Stimulated activated CD8-positive, alpha-beta memory T cell treated with anti-CD3 and anti-CD28 coated beads, Interleukin-7, amount 100 ng/mL, for 24 hours (primary cell): Measurements from ENCODE around the gene PRICKLE3.

Experiments
- DNase-seq: peaks from one replicate; pipeline ENCODE4 v3.0.0-alpha.2; 2020; ENCODE audit warnings: low read depth

PRICKLE3 gene

DNA sequence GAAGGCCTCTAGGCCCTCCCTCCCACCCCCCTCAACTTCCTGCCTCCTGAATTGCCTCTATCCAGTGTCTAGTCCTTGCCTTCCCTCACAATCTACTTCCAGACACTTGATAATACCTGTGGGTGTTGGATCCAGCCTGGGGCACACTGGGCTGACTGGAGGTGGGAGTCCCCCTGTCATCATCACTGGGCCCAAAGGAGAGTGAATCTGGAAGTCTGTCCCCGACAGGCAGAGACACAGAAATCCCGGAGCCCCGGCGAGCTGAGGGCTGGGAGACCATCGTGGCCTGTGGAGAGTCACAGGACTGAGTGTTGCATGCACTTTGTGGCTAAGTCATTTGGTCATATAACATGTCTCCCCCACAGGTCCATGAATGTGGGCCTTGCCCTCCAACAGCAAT is 22.2 kb upstream of the PRICKLE3 start:
- no peak for DNase-seq

DNA sequence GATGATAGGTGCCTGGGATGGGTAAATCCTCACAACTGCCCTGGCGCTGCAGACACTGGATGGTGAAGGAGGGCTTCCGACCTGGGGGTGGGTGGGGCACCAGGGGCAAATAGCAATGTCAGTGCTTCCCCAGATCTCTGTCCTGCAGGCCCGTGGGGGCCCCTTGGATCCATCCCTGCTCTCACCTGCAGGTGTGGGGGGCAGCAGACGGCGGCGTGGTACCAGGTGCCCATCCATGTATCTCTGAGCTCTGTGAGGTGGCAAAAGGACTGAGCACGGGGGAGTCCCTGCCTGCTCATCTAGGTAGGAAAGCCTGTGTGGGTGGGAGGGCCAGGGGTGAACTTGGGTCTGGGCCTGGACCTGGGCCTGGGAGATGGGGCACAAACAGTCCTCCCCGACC is 20.4 kb upstream of the PRICKLE3 start:
- no peak for DNase-seq

DNA sequence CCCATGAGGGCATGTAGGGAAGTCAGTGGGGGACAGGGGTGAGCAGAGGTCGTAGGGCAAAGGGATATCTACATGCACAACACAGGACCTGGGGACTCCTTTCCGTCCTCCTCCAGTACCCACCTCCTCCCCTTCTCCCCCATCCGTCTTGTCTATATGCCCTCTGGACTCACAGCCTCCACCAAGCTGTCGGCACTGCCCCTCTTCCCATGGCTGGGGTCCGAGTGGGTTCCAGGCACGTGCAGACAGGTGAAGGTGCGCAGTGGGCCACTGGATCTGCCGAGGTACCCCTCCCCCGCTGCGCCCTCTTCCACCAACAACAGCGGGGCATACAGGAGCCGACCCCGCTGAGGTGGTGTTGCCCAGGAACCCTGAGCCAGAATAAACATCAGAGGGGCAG is 19.3 kb upstream of the PRICKLE3 start:
- no peak for DNase-seq

DNA sequence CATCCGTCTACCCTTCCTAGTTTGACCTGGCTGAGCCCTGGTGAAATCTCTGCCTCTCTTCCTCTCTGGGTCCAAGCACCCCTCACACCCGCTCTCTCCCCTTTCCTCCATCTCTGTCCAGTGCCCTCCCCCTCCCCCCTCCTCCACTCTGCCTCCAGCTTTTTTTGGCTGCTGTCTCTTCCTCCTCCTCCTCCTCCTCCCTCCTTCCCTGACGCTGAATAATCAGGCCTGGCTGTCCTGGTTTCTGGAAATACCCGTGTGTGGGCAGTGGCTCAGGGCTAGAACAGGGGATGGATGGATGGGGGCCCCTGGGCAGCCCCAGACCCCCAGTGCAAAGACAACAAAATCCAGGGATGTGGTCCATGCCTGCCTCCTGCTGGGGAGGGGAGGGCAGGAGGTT is 18.5 kb upstream of the PRICKLE3 start:
- DNase-seq = no peak

DNA sequence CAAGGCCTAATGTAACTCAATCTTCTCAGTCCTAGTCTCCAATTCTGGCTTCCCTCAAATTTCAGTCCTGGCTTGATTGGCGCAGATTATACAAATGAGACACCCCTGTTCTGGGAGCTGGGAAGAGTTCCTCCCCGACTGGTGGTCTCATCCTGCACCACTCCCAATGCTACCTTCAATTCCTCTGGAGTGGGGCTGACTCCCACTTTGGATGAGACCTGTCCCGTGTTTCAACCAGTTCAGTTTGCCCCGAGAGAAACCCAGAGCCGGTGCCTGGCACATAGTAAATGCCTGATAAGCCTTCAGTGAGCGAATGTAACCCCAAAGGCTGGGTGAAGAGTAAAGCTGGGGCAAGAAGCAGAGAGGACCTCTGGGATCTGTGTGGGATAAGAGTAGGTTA is 17.8 kb upstream of the PRICKLE3 start:
- no peak for DNase-seq

DNA sequence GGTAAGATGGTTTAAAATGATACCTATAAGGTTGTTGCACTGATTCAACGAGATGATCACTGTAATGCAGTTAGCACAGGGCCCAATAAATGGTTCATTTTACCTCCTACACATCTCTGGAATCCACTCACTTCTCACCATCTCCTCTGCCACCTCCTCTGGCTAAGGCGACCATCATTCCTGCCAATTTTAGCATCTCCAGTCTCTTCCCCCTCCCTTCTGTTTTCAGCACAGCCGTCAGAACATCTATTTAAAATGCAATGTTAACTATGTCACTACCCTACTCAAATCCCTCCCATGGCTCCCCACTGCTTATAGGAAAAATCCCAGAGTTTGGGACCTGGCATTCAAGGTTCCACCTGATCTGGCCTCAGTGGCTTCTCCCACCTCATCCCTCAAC is 17.4 kb upstream of the PRICKLE3 start:
- DNase-seq = no peak

DNA sequence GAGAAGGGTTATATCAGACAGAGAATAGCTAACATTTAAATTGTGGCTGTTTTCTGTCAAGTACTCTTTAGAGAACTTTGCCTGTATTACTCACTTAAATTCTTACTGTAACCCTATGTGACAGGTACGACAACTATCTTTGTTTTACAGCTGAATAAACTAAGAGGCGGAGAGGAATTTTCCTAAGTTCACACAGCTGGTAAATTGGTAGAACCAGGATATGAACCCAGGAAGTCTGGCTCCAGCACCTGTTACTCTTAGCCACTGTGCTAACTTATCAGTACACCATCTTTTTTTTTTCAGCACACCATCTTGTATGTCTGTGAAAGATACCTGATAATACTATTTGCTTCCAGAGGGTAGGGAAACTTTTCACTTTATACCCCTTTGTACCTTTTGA is 15.8 kb upstream of the PRICKLE3 start:
- DNase-seq = no peak

DNA sequence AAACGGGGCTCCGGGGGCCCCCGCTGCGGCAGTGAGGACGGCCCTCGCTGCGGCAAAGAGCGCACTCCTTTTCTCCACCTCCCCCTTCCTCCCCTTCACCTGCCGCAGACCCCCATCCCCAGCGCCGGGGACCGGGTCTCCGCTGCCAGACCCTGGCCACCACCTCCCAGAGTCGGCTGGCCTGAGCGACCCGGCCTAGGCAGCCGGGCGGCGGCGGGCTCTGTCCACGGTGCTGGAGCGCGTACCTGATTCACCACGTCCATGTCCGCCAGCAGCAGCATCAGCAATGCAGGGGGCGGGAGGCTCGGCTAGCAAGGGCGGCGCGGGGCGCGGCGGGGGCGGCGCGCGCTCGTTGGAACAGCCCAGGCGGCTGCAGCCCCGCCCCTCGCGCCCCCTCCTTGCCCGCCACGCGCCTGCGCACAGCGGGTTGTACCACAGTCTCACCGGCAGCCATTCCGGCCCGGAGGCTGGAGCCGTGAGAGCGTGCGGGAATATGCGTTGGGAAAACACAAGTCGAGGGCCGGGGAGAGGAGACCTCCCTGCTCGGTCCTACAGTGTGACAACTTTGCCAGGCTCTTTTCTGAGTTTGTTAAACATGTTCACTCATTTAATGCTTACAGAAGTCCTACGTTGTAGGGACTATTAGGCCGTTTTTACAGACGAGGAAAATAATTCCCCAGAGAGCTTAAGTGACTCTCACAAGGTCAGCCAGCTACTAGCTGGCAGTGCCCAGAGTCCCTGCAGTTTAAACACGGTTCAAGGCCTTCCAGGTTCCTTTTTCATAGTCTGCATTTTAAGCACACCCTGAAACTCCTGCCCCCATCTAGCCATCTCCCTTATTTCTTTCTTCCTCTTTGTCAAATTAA is 14.0 kb upstream of the PRICKLE3 start, which contains the start of gene SYP:
SYP (minus strand) TSS at position 288 of the 866 bp plus-strand sequence; CDS start at position 281, 7 bp downstream.
- DNase-seq = peak; percentile 61

DNA sequence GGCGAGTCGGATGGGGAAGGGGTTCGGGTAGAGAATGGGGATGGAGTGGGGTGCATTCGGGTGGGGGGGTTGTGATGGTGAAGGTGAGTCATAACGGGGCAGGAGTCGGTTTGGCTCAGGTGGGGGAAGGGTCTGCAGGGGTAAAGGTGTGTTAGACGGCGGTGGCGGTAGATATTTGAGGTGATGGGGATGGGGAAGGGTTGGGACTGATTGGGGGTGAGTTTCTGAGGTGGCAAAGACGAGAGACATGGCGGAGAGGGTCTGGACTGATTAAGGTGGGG is 13.1 kb upstream of the PRICKLE3 start:
- no peak for DNase-seq

DNA sequence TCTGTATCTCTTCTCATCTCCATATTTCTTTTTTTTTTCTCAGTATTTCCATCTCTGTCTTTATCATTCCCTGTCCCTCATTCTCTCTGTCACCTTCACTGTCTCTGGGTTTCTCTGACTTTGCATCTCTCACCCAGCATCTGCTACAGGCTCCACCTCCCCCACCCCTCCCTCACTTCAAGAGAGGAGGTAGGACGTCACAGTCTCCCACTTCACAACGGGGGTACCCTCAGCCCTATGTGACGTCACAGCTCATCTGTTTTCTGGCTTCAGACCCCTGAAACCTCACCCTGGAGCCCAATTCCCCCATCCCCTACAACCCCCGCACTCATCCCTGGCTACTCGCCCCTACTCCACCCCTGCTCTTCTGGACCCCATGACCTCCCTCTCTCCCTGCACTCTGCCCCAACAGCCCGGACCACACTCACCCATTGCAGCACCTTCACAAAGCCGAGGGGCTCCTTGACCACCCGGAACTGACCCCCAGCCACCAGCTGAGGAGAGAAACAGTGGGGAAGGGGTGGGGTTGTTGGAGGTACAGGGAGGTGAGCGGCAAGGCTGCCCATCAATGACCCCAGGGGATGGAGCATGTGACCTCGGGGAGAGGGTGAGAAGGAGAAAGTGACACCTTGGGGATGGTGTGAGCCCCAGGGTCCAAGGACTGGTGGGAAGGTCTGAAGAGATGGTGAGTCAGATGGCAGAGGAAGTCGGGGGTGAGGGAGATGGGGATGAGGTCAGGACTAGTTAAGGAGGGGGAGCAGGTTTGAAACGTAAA is 12.6 kb upstream of the PRICKLE3 start:
- no peak for DNase-seq

DNA sequence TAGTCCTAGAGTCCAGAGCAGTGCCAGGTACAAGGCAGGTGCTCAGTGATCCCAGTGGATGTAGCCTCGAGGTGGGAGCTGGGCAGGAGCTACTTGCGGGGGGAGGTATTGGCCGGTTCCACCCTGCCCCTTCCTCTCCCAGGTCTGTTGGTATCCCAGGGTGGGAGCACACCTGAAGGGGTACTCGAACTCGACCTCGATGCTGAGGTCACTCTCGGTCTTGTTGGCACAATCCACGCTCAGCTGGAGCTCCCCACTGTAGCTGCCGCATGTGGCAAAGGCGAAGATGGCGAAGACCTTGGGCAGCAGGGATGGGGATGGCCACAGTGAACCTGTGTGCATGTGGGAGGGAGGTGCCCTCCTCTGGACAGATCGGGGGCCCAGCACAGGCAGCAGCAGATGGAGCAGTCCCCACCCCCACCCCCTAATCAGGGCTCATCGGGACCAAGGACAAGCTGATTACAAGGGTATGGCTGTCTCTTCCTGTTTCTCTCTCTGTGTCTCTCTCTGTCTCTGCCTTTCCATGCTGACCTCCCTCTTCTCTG is 11.4 kb upstream of the PRICKLE3 start:
- DNase-seq = no peak

DNA sequence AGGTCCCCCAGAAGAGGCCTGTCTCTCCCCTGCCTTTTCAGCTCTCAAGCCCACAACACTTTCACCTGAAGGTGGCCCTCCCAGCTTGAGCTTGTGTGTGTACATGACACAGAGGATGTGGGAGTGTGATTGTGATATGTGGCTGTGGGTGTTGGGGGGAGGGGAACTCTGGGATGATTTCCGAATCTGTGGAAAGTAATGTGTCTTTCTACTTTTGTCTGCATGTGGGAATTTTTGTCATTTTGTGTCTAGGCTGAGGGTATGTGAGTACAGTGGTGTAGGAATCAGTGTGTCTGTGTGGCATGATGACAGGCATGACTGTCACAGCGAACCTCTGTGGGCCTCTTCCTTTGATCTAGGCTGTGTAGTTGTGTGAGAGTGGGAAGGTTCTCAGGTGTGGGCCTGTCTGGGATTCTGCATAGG is 7.4 kb upstream of the PRICKLE3 start:
- no peak for DNase-seq

DNA sequence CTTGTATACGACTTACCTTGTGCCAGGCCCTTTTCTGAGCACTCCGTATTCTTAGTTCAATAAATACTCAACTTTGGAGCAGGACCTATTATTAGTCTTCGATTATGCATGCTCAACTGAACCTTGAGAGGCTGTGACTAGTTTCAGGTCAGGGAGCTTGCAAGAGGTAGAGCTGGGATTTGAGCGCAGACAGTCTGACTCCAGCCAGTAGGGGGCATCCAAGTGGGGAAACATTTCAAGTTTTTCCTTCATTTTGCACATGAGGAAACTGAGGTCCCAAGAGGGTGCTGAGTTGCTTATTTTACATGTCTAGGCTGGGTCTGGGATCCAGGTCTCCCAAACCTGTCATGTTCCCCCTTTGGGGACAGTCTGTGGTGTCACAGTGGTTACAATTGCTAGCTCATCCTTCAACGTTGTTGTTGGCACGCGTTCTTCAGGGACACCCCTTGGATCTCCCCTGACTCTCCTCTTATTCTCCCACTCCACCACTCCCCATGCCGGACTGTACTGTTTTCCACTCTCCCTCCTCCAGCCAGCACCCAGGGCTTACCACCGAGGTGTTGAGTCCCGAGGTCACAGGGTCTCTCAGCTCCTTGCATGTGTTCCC is 6.7 kb upstream of the PRICKLE3 start:
- DNase-seq = no peak

DNA sequence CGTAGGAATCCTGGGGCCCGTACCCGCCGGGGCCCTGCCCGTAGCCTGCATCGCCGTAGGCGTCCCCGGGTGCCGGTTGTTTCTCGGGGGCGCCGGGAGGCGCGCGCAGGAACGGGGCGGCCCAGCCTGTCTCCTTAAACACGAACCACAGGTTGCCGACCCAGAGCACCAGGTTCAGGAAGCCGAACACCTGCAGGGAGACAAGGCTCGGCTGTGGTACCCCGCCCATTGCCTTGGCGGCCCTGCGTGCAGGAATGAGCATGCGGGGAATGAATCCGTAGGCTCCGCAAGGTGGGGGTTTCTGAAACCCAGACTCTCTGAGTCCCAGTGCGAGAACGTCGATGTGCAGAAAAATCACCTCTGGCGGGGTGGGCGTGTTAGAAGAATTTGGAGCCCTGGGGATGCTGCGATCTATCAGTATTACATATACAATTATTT is 5.4 kb upstream of the PRICKLE3 start:
- DNase-seq = no peak

DNA sequence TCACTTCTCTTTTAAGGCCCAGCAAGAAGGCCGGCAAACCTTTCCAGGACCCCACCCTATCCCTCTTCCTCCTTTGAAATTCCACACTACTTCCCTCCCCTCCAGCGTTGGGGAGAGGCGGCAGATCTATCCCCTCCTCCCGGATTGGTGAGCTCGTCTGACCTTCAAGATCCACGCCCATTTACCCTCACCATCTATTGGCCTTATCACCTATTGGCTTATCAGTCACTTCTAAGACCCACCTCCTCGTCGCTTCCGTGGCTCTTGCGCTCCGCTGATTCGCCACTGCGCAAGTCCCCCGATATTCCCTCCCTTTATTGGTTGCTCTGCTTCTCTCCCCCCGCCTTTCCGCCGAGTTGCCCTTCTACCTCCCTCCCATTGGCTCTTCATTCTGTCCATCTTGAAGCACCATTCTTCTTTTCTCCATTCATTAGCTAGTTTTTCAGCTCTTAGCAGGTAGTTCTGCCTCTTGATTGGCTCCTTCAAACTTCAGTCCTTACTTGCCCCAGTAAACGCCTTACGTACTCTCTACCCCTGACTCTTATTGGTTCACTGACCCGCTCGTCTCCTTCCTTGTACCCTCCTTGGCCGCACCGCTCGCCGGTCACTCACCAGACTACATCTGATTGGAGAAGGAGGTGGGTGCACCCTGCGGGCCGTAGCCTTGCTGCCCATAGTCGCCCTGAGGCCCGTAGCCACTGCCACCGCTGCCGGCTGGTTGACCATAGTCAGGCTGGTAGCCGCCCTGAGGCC is 4.8 kb upstream of the PRICKLE3 start:
- DNase-seq = peak; percentile 48

DNA sequence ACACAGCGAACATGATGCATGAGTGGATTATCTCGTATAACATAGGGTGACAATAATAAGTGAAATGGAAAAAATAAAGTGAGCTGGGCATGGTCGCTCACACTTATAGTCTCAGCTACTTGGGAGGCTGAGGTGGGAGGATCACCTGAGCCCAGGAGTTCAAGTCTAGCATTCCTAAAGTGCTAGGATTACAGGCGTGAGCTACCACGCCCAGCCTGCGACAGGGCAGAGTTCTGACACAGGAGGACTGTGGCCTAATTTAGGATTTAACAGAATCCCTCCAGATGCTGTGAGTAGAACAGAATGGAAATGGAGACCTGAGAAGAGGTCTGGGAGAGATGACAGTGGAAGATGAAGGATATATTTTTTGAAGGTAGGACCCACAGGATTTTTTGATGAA is 3.4 kb upstream of the PRICKLE3 start:
- DNase-seq = no peak

DNA sequence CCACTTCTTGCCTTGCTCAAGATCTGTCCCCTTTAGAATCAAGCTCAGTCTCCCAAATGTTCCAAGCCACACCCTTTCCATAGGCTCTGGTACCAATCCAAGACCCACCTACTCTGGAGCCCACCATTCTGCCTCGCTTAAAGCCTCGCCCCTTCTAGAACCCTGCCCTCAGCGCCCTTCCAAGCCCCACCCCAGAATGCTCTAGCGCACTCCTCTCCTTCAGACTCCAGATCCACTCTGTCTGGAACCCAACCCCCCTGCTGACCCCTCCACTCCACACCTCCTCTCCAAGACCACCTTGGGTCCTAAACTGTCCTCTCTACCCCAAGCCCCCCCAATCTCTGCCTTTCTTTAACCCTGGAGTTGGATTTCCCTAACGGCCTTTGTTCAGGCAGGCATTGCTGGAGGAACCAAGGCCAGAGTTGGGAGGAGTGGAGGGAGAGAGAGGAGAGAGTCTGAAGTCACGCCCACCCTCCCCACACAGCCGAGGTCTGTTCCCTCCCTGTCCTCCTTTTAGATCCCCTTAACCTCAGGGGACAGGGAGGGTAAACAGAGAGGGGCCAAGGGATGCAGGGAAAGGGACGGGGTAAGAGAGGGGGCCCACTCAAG is 2.4 kb upstream of the PRICKLE3 start:
- DNase-seq = no peak

DNA sequence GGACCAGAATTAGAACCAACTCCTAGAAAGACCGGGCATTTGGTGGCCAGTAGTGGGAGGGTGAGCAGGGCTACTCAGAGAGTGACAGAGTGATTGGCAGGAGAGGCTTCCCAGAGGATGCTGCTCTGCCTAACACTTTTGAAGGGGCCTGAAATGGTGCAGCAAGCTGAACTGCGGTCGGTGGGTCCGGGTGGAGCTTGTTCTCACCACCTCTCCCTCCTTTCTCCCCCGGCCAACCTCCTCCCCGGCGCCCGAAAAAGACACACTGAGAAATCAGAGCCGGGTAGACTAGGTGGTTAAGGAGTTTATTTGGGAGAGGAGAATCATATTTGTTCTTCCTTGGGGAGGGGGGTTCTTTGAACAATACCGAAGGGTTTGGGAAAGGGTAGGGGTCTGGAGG is 1.4 kb upstream of the PRICKLE3 start:
- DNase-seq = no peak

DNA sequence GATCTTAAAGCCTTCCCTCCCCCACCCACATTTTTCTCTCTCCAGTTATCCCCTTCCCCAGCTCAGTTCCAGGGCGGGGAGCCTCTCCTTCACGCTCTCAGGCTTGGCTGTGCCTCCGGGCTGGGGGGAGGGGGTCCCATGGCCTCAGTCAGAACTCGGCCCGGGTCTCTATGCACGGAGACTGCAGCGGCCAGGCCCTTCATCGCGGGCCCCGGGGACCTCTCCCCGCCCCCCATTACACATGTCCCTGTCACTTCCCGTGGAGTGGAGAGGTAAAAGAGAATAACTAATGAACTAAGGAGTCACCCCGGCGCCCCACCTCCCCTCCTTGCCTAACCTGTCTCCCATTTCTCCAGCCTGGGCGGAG is 838 bp upstream of the PRICKLE3 start:
- no peak for DNase-seq

DNA sequence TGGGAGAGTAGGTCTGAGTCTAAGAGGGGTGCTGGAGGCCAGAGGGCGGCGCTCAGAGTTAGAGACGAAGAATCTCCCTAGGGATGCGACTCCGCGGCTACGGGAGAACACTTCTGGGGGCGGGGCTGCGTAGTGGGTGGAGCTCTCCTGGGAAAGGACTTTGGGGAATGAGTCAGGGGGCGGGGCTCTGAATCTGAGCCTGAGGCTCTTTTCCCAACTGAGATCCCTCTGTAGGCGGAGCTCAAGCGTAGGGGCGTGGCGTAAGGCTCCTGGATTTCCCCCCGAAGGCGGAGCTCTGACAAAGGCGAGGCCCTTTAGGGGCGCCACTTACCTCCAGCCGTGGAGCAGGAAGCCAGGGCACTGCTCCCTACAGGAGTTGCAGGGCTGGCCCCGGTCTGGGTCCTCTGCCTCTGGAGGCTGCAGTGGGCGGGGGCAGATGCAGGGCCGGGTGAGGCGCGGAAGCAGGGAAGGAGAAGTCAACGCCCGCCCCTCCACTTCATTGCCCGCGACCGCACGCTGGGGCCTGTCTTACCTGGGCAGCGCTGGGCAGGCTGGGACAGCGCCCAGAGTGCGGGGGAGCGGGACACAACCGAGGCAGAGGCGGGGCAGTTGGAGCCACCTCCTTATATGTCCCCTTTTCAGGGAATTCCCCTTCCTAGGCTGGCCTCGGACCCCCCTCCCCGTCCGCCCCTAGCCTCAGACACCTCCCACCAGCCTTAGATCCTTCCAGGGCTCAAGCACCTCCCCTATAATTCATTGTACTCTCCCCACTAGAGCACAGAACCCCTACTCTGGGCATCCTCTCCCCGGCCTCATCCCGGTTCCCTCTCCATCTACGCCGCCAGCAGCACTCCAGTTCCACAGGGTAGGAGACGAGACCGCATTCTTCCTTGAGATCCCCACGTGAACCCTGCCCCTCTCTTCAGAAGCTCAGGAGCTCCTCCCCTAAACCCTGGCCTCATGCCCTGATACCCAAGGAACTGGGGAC is 1.6 kb downstream of the PRICKLE3 start:
- no peak for DNase-seq
